Activated T-helper 1 cell treated with anti-CD3 and anti-CD28 coated beads, Interleukin-12 subunit alpha, Interleukin-12 subunit beta, Interleukin-2, Interleukin-4 antibody, amounts not matched to agents 30 ng/mL and 10 ng/mL and 1 ng/mL, durations not matched to agents 14 hours and 24 hours and 36 hours (primary cell): ENCODE data around the gene SPTY2D1. TPM values are rescaled to one million over a fixed set of nuclear protein-coding genes. Genes with fewer than 3 reads are reported as not detected.
A peak's percentile ranks its signal among the peaks of the same experiment; 100 is the strongest.
"Not testable (repeated sequence)": the region's sequence is repeated elsewhere in the genome, so short reads cannot be mapped to it uniquely, and the experiment has no call there.

Source experiments
- DNase-seq: peaks from one replicate; pipeline ENCODE4 v3.0.0; 2021; ENCODE audit warnings: low spot score
- H3K27ac Mint-ChIP-seq: one replicate; pipeline ENCODE4 v1.8.0; 2021; ENCODE audit warnings: mild to moderate bottlenecking, mixed read lengths
- H3K27me3 Mint-ChIP-seq: one replicate; pipeline ENCODE4 v1.8.0; 2022; ENCODE audit warnings: mild to moderate bottlenecking, moderate library complexity, mixed read lengths; ENCODE audit not compliant: insufficient read depth
- H3K36me3 Mint-ChIP-seq: one replicate; pipeline ENCODE4 v1.8.0; 2021; ENCODE audit warnings: low read depth, mixed read lengths
- H3K4me1 Mint-ChIP-seq: one replicate; pipeline ENCODE4 v1.8.0; 2021; ENCODE audit warnings: low read depth, mixed read lengths
- H3K4me3 Mint-ChIP-seq: one replicate; pipeline ENCODE4 v1.8.0; 2021; ENCODE audit warnings: mild to moderate bottlenecking, moderate library complexity, mixed read lengths
- H3K9me3 Mint-ChIP-seq: one replicate; pipeline ENCODE4 v1.8.0; 2021; ENCODE audit warnings: mixed read lengths
- intact Hi-C: fragments of 100-400 bp; cut with micrococcal nuclease; formaldehyde crosslinking; loops from one replicate; pipeline ENCODE4 v1.15.1; 2024
- total RNA-seq: library from RNA; stranded (reverse); gene quantifications from 2 replicates; pipeline ENCODE4 v1.2.3, GENCODE V29; 2022

Gene SPTY2D1
- total RNA-seq, 1 donor from 2014 or later = 29.6 TPM

- Mint-ChIP-seq H3K4me1 (peaks cover 63% of the 10 kb centered on the region), H3K36me3 (peaks cover 46% of the 10 kb centered on the region), H3K27me3 (no peaks in the 10 kb centered on the region), H3K9me3 (no peaks in the 10 kb centered on the region), H3K27ac (no peak overlapping the region), H3K4me3 (no peak overlapping the region)
- intact Hi-C loops = loop anchor here (5.0 to 10.0 kb wide), 5 partner anchors 37 to 1710 kb away; partner anchors contain the start of gene SAAL1
- no peak for DNase-seq
Measured at GRCh38 chr11:18614667-18615066, 19.5 kb downstream of the SPTY2D1 start.

- no peak overlapping the region for H3K4me3 Mint-ChIP-seq
- H3K27ac Mint-ChIP-seq = no peak overlapping the region
- no peaks in the 10 kb centered on the region for H3K9me3 Mint-ChIP-seq
- H3K27me3 Mint-ChIP-seq = no peaks in the 10 kb centered on the region
- H3K36me3 Mint-ChIP-seq = peaks cover 45% of the 10 kb centered on the region
- no peak for DNase-seq
- intact Hi-C loops = loop anchor here (10.0 kb wide), 2 partner anchors 508 to 1708 kb away; partner anchors contain the start of gene SAAL1
- peaks cover 41% of the 10 kb centered on the region for H3K4me1 Mint-ChIP-seq
Measured at GRCh38 chr11:18612394-18612793, 21.7 kb downstream of the SPTY2D1 start.

GRCh38 chr11:18611196-18611595 lies 22.9 kb downstream of the SPTY2D1 start:
- DNase-seq = no peak
- intact Hi-C loops = loop anchor here (10.0 kb wide), 2 partner anchors 506 to 1706 kb away; partner anchors contain the start of gene SAAL1
- peaks cover 50% of the 10 kb centered on the region for H3K36me3 Mint-ChIP-seq
- H3K27ac Mint-ChIP-seq = no peak overlapping the region
- H3K4me1 Mint-ChIP-seq = peaks cover 31% of the 10 kb centered on the region
- H3K27me3 Mint-ChIP-seq = no peaks in the 10 kb centered on the region
- no peak overlapping the region for H3K4me3 Mint-ChIP-seq
- no peaks in the 10 kb centered on the region for H3K9me3 Mint-ChIP-seq

- H3K27ac Mint-ChIP-seq = no peak overlapping the region
- H3K4me3 Mint-ChIP-seq = no peak overlapping the region
- no peaks in the 10 kb centered on the region for H3K27me3 Mint-ChIP-seq
- intact Hi-C loops = no loop called here
- H3K4me1 Mint-ChIP-seq = peaks cover 4% of the 10 kb centered on the region
- H3K9me3 Mint-ChIP-seq = no peaks in the 10 kb centered on the region
- peaks cover 34% of the 10 kb centered on the region for H3K36me3 Mint-ChIP-seq
- no peak for DNase-seq
Measured at GRCh38 chr11:18608376-18608775, 25.8 kb downstream of the SPTY2D1 start.

- Mint-ChIP-seq H3K4me1 (peaks cover 4% of the 10 kb centered on the region), H3K36me3 (peaks cover 12% of the 10 kb centered on the region), H3K27ac (no peak overlapping the region), H3K9me3 (no peaks in the 10 kb centered on the region), H3K4me3 (no peak overlapping the region), H3K27me3 (no peaks in the 10 kb centered on the region)
- DNase-seq = no peak
- intact Hi-C loops = no loop called here
Measured at GRCh38 chr11:18600915-18601569, 33.1 kb downstream of the SPTY2D1 start.

GRCh38 chr11:18599739-18600230 lies 34.4 kb downstream of the SPTY2D1 start, which contains the start of gene MISFA:
Gene MISFA, plus strand, starts transcription at chr11:18599789. Its CDS starts 140 bp downstream, at chr11:18599929.
- Mint-ChIP-seq H3K4me1 (peaks cover 4% of the 10 kb centered on the region), H3K36me3 (peaks cover 10% of the 10 kb centered on the region), H3K27ac (no peak within 1 kb of the TSS), H3K9me3 (no peaks in the 10 kb centered on the region), H3K27me3 (no peaks in the 10 kb centered on the region), H3K4me3 (no peak within 1 kb of the TSS)
- no peak for DNase-seq
- intact Hi-C loops = no loop called here

- H3K27me3 Mint-ChIP-seq = no peaks in the 10 kb centered on the region
- peaks cover 11% of the 10 kb centered on the region for H3K36me3 Mint-ChIP-seq
- H3K9me3 Mint-ChIP-seq = no peaks in the 10 kb centered on the region
- H3K27ac Mint-ChIP-seq = no peak overlapping the region
- intact Hi-C loops = no loop called here
- no peak for DNase-seq
- H3K4me1 Mint-ChIP-seq = peaks cover 9% of the 10 kb centered on the region
- no peak overlapping the region for H3K4me3 Mint-ChIP-seq
Measured at GRCh38 chr11:18594999-18595749, 39.0 kb downstream of the SPTY2D1 start.

GRCh38 chr11:18594088-18594487 lies 40.1 kb downstream of the SPTY2D1 start:
- H3K4me1 Mint-ChIP-seq, H3K9me3 Mint-ChIP-seq, H3K4me3 Mint-ChIP-seq, DNase-seq, H3K27ac Mint-ChIP-seq, H3K27me3 Mint-ChIP-seq, intact Hi-C loops: not testable (repeated sequence)
- peaks cover 11% of the 10 kb centered on the region for H3K36me3 Mint-ChIP-seq

- Mint-ChIP-seq H3K9me3 (no peaks in the 10 kb centered on the region), H3K36me3 (peaks cover 3% of the 10 kb centered on the region), H3K27ac (peak overlapping the region; percentile 33), H3K27me3 (no peaks in the 10 kb centered on the region), H3K4me1 (peaks cover 5% of the 10 kb centered on the region), H3K4me3 (no peak overlapping the region)
- DNase-seq = no peak
- intact Hi-C loops = no loop called here
Measured at GRCh38 chr11:18590571-18590970, 43.6 kb downstream of the SPTY2D1 start.

- no peak within 1 kb of the TSS for H3K27ac Mint-ChIP-seq
- no peak within 1 kb of the TSS for H3K4me3 Mint-ChIP-seq
- no peaks in the 10 kb centered on the region for H3K9me3 Mint-ChIP-seq
- H3K36me3 Mint-ChIP-seq = peaks cover 3% of the 10 kb centered on the region
- DNase-seq = peak; percentile 68
- intact Hi-C loops = loop anchor here (1.0 to 5.0 kb wide), 5 partner anchors 28 to 266 kb away; partner anchors contain the start of genes GTF2H1, HPS5 and SPTY2D1
- no peaks in the 10 kb centered on the region for H3K27me3 Mint-ChIP-seq
- H3K4me1 Mint-ChIP-seq = peaks cover 11% of the 10 kb centered on the region
Measured at GRCh38 chr11:18588297-18589252, 45.6 kb downstream of the SPTY2D1 start, which contains the start of gene UEVLD. Gene UEVLD, minus strand, starts transcription at chr11:18588734. Its CDS starts 80 bp downstream, at chr11:18588654.

- no peaks in the 10 kb centered on the region for H3K9me3 Mint-ChIP-seq
- H3K27me3 Mint-ChIP-seq = no peaks in the 10 kb centered on the region
- no peak overlapping the region for H3K4me3 Mint-ChIP-seq
- H3K27ac Mint-ChIP-seq = no peak overlapping the region
- intact Hi-C loops = no loop called here
- peaks cover 46% of the 10 kb centered on the region for H3K4me1 Mint-ChIP-seq
- DNase-seq = no peak
- H3K36me3 Mint-ChIP-seq = peaks cover 20% of the 10 kb centered on the region
Measured at GRCh38 chr11:18581825-18582224, 52.3 kb downstream of the SPTY2D1 start.

GRCh38 chr11:18580113-18580766 lies 53.9 kb downstream of the SPTY2D1 start:
- Mint-ChIP-seq H3K9me3 (no peaks in the 10 kb centered on the region), H3K27me3 (no peaks in the 10 kb centered on the region), H3K27ac (no peak overlapping the region), H3K4me3 (no peak overlapping the region), H3K4me1 (peaks cover 59% of the 10 kb centered on the region), H3K36me3 (peaks cover 31% of the 10 kb centered on the region)
- no peak for DNase-seq
- intact Hi-C loops = no loop called here
